RWPE1 (cell line): ENCODE results near the gene NEURL1.

Experiments
- CTCF ChIA-PET: fragments of 350-600 bp; sonication (Branson Sonifier 250); formaldehyde crosslinking; extraction: SDS; loops from one replicate; lab custom pipeline; 2021; lab: Yijun Ruan, JAX
- POLR2A ChIA-PET: fragments of 400-600 bp; formaldehyde crosslinking; extraction: SDS; loops from one replicate; lab custom pipeline; 2020; ENCODE audit warnings: antibody characterized with exemption; ENCODE audit not compliant: low non-redundant PET; lab: Yijun Ruan, JAX
- DNase-seq: peaks from one replicate; pipeline ENCODE4 v3.0.0; 2012; ENCODE audit warnings: low spot score
- H3K27ac ChIP-seq: fragments of 450-650 bp; 2 replicates; pipeline ENCODE4 v1.5.1; 2017
- CTCF ChIP-seq: fragments of 450-650 bp; conservative IDR thresholded peaks from 2 replicates; pipeline ENCODE4 v1.5.1; 2017; ENCODE audit warnings: low read depth, mild to moderate bottlenecking

Gene NEURL1

GRCh38 chr10:103574097-103575061, 80.9 kb downstream of the NEURL1 start:
- CTCF ChIA-PET: no interaction called here
- POLR2A ChIA-PET: no interaction called here
- no peak for TF ChIP-seq CTCF
- DNase-seq: no peak
- no peak overlapping the region for H3K27ac ChIP-seq

- ChIA-PET CTCF (no interaction called here), POLR2A (no interaction called here)
- no peak overlapping the region for H3K27ac ChIP-seq
Measured at GRCh38 chr10:103575416-103576075, 82.0 kb downstream of the NEURL1 start.

GRCh38 chr10:103576076-103576471, 82.6 kb downstream of the NEURL1 start:
- no peak for TF ChIP-seq CTCF
- no peak overlapping the region for H3K27ac ChIP-seq
- ChIA-PET POLR2A (no interaction called here), CTCF (no interaction called here)
- no peak for DNase-seq

More at GRCh38 chr10:103575416-103576075, 82.0 kb downstream of the NEURL1 start:
- TF ChIP-seq CTCF: no peak
- DNase-seq: no peak

GRCh38 chr10:103576862-103577261, 83.4 kb downstream of the NEURL1 start:
- no peak for DNase-seq
- ChIA-PET POLR2A (no interaction called here), CTCF (interaction anchor here (0.7 to 0.8 kb wide), 2 partner anchors 13 to 14 kb away, joined by 3 to 4 read pairs; no protein-coding TSS in a partner anchor)
- TF ChIP-seq CTCF: no peak
- no peak overlapping the region for H3K27ac ChIP-seq

- no peak for TF ChIP-seq CTCF
- POLR2A ChIA-PET: no interaction called here
- CTCF ChIA-PET: no interaction called here
- no peak overlapping the region for H3K27ac ChIP-seq
- no peak for DNase-seq
Measured at GRCh38 chr10:103578782-103579382, 85.4 kb downstream of the NEURL1 start.

GRCh38 chr10:103580011-103580410, 86.5 kb downstream of the NEURL1 start:
- CTCF ChIA-PET: no interaction called here
- no peak for DNase-seq
- H3K27ac ChIP-seq: no peak overlapping the region
- POLR2A ChIA-PET: no interaction called here
- TF ChIP-seq CTCF: no peak
